Epithelial cell of prostate (primary cell): Measurements from ENCODE around the gene TAS1R3.

Experiments
- DNase-seq: peaks from one replicate; pipeline ENCODE4 v3.0.0-alpha.2; 2011; ENCODE audit warnings: low read depth, low spot score
- H3K27ac ChIP-seq: fragments of 450-650 bp; 2 replicates; pipeline ENCODE4 v1.5.1; 2017; ENCODE audit warnings: mild to moderate bottlenecking

The TAS1R3 gene

GRCh38 chr1:1348420-1349255, 17.6 kb downstream of the TAS1R3 start:
- no peak for DNase-seq
- H3K27ac ChIP-seq = peak overlapping the region; percentile 98

- DNase-seq = no peak
- peak within 1 kb of the TSS; percentile 98 for H3K27ac ChIP-seq
These were observed 18.4 kb downstream of the TAS1R3 start, which contains the start of gene DVL1 for GRCh38 chr1:1349256-1350012. DVL1 (minus strand) TSS chr1:1349418; CDS start chr1:1349065, 353 bp downstream.

GRCh38 chr1:1351511-1352427, 20.7 kb downstream of the TAS1R3 start:
- H3K27ac ChIP-seq = no peak overlapping the region
- no peak for DNase-seq

GRCh38 chr1:1352786-1353388, 21.8 kb downstream of the TAS1R3 start:
- no peak for DNase-seq
- no peak overlapping the region for H3K27ac ChIP-seq

- no peak overlapping the region for H3K27ac ChIP-seq
- DNase-seq = no peak
These were observed 22.5 kb downstream of the TAS1R3 start for GRCh38 chr1:1353389-1354151.

GRCh38 chr1:1354271-1355247, 23.5 kb downstream of the TAS1R3 start:
- DNase-seq = no peak
- H3K27ac ChIP-seq = no peak overlapping the region

- DNase-seq = no peak
- no peak overlapping the region for H3K27ac ChIP-seq
These were observed 24.3 kb downstream of the TAS1R3 start for GRCh38 chr1:1355416-1355815.

GRCh38 chr1:1356166-1356795, 25.2 kb downstream of the TAS1R3 start:
- no peak for DNase-seq
- no peak overlapping the region for H3K27ac ChIP-seq

- no peak overlapping the region for H3K27ac ChIP-seq
- no peak for DNase-seq
These were observed 25.8 kb downstream of the TAS1R3 start for GRCh38 chr1:1356796-1357401.

GRCh38 chr1:1357871-1358432, 26.9 kb downstream of the TAS1R3 start:
- no peak for DNase-seq
- no peak overlapping the region for H3K27ac ChIP-seq

- DNase-seq = no peak
These were observed 27.6 kb downstream of the TAS1R3 start, which contains the start of gene MXRA8 for GRCh38 chr1:1358433-1359271. MXRA8 (minus strand) TSS chr1:1358555; CDS start chr1:1358504, 51 bp downstream.

GRCh38 chr1:1359308-1359663, 28.2 kb downstream of the TAS1R3 start:
- no peak for DNase-seq

More at GRCh38 chr1:1358433-1359271, 27.6 kb downstream of the TAS1R3 start, which contains the start of gene MXRA8:
- no peak within 1 kb of the TSS for H3K27ac ChIP-seq

GRCh38 chr1:1359664-1360468, 28.8 kb downstream of the TAS1R3 start:
- H3K27ac ChIP-seq = peak overlapping the region; percentile 34
- no peak for DNase-seq

More at GRCh38 chr1:1359308-1359663, 28.2 kb downstream of the TAS1R3 start:
- no peak overlapping the region for H3K27ac ChIP-seq

- no peak for DNase-seq
- H3K27ac ChIP-seq = peak overlapping the region; percentile 34
These were observed 29.6 kb downstream of the TAS1R3 start for GRCh38 chr1:1360506-1361169.
